Mononuclear cell (primary cell): ENCODE measurements around the gene KLHL26. TPM values are rescaled to one million over a fixed set of nuclear protein-coding genes. Genes with fewer than 3 reads are reported as not detected.

Experiments
- H3K27me3 ChIP-seq: 2 replicates; pipeline ENCODE4 v1.6.0; 2011; ENCODE audit warnings: low read length, control low read depth; ENCODE audit not compliant: insufficient read depth
- H3K4me1 ChIP-seq: 2 replicates; pipeline ENCODE4 v1.5.1; 2011; ENCODE audit warnings: mild to moderate bottlenecking, low read length, control low read depth; ENCODE audit not compliant: insufficient read depth
- H3K4me3 ChIP-seq: 2 replicates; pipeline ENCODE4 v1.5.1; 2011; ENCODE audit warnings: mild to moderate bottlenecking, low read length, moderate library complexity
- H3K9me3 ChIP-seq: 2 replicates; pipeline ENCODE4 v1.5.1; 2011; ENCODE audit warnings: low read depth, mild to moderate bottlenecking, control low read depth, low read length
- total RNA-seq: library from RNA; depleted of rRNA; stranded (reverse); fragments of >200 nt; gene quantifications from one replicate; pipeline ENCODE4 v1.2.3, GENCODE V29; 2012

KLHL26 gene
- total RNA-seq, 1 donor = 8.0 TPM

- Histone ChIP-seq H3K4me1 (peaks cover 30% of the 10 kb centered on the region), H3K4me3 (no peak overlapping the region), H3K27me3 (no peaks in the 10 kb centered on the region), H3K9me3 (no peaks in the 10 kb centered on the region)
Measured at GRCh38 chr19:18646535-18647370, 9.9 kb downstream of the KLHL26 start.

GRCh38 chr19:18647371-18647767 lies 10.5 kb downstream of the KLHL26 start:
- H3K9me3 ChIP-seq = no peaks in the 10 kb centered on the region
- no peaks in the 10 kb centered on the region for H3K27me3 ChIP-seq
- H3K4me1 ChIP-seq = peaks cover 30% of the 10 kb centered on the region
- H3K4me3 ChIP-seq = no peak overlapping the region

- no peaks in the 10 kb centered on the region for H3K9me3 ChIP-seq
- H3K27me3 ChIP-seq = no peaks in the 10 kb centered on the region
- H3K4me3 ChIP-seq = no peak overlapping the region
- peaks cover 30% of the 10 kb centered on the region for H3K4me1 ChIP-seq
Measured at GRCh38 chr19:18647807-18648206, 11.0 kb downstream of the KLHL26 start.

- H3K4me1 ChIP-seq = peaks cover 30% of the 10 kb centered on the region
- no peaks in the 10 kb centered on the region for H3K27me3 ChIP-seq
- no peaks in the 10 kb centered on the region for H3K9me3 ChIP-seq
- no peak overlapping the region for H3K4me3 ChIP-seq
Measured at GRCh38 chr19:18648973-18649315, 12.1 kb downstream of the KLHL26 start.

- Histone ChIP-seq H3K27me3 (no peaks in the 10 kb centered on the region), H3K4me3 (no peak overlapping the region), H3K4me1 (peaks cover 25% of the 10 kb centered on the region), H3K9me3 (no peaks in the 10 kb centered on the region)
Measured at GRCh38 chr19:18649371-18650020, 12.7 kb downstream of the KLHL26 start.

- Histone ChIP-seq H3K4me1 (peaks cover 20% of the 10 kb centered on the region), H3K4me3 (no peak overlapping the region), H3K27me3 (no peaks in the 10 kb centered on the region), H3K9me3 (no peaks in the 10 kb centered on the region)
Measured at GRCh38 chr19:18650021-18650390, 13.2 kb downstream of the KLHL26 start.

- Histone ChIP-seq H3K27me3 (no peaks in the 10 kb centered on the region), H3K9me3 (no peaks in the 10 kb centered on the region), H3K4me1 (peaks cover 18% of the 10 kb centered on the region), H3K4me3 (no peak overlapping the region)
Measured at GRCh38 chr19:18650468-18651041, 13.7 kb downstream of the KLHL26 start.

GRCh38 chr19:18651300-18651699 lies 14.5 kb downstream of the KLHL26 start:
- Histone ChIP-seq H3K4me3 (no peak overlapping the region), H3K9me3 (no peaks in the 10 kb centered on the region), H3K27me3 (no peaks in the 10 kb centered on the region), H3K4me1 (peaks cover 18% of the 10 kb centered on the region)

GRCh38 chr19:18651733-18652132 lies 14.9 kb downstream of the KLHL26 start:
- Histone ChIP-seq H3K9me3 (no peaks in the 10 kb centered on the region), H3K27me3 (no peaks in the 10 kb centered on the region), H3K4me3 (no peak overlapping the region), H3K4me1 (peaks cover 18% of the 10 kb centered on the region)

GRCh38 chr19:18653853-18654252 lies 17.0 kb downstream of the KLHL26 start:
- Histone ChIP-seq H3K27me3 (no peaks in the 10 kb centered on the region), H3K4me1 (peaks cover 17% of the 10 kb centered on the region), H3K4me3 (no peak overlapping the region), H3K9me3 (no peaks in the 10 kb centered on the region)

GRCh38 chr19:18654469-18654868 lies 17.6 kb downstream of the KLHL26 start:
- Histone ChIP-seq H3K27me3 (no peaks in the 10 kb centered on the region), H3K4me3 (no peak overlapping the region), H3K4me1 (peaks cover 17% of the 10 kb centered on the region), H3K9me3 (no peaks in the 10 kb centered on the region)

GRCh38 chr19:18655173-18655844 lies 18.5 kb downstream of the KLHL26 start:
- H3K4me1 ChIP-seq = peaks cover 12% of the 10 kb centered on the region
- no peak overlapping the region for H3K4me3 ChIP-seq
- H3K9me3 ChIP-seq = no peaks in the 10 kb centered on the region
- H3K27me3 ChIP-seq = no peaks in the 10 kb centered on the region

- H3K4me3 ChIP-seq = no peak overlapping the region
- H3K4me1 ChIP-seq = peaks cover 12% of the 10 kb centered on the region
- H3K27me3 ChIP-seq = no peaks in the 10 kb centered on the region
- H3K9me3 ChIP-seq = no peaks in the 10 kb centered on the region
Measured at GRCh38 chr19:18656337-18657086, 19.7 kb downstream of the KLHL26 start.

- Histone ChIP-seq H3K9me3 (no peaks in the 10 kb centered on the region), H3K27me3 (no peaks in the 10 kb centered on the region), H3K4me3 (no peak overlapping the region), H3K4me1 (peaks cover 12% of the 10 kb centered on the region)
Measured at GRCh38 chr19:18657590-18658365, 20.9 kb downstream of the KLHL26 start.
